PC-3 (cell line): Measurements from ENCODE around the gene DIS3L2. TPM values are rescaled to one million over a fixed set of nuclear protein-coding genes. Genes with fewer than 3 reads are reported as not detected.
A peak's percentile ranks its signal among the peaks of the same experiment; 100 is the strongest.

Experiments
- ATAC-seq: fragments of 200-7000 bp; cut with Tn5 transposase; 2 replicates; pipeline ENCODE4 v1.9.1; 2020; ENCODE audit warnings: mild to moderate bottlenecking, moderate library complexity
- BruUV-seq: library from RNA; stranded (reverse); fragments of 400-500 nt; replicated peaks from 2 replicates; lab custom pipeline; 2021; lab: Mats Ljungman, UMichigan
- CTCF ChIA-PET: fragments of 300-600 bp; sonication (Branson Sonifier 250); formaldehyde crosslinking; loops from one replicate; lab custom pipeline; 2022; ENCODE audit warnings: antibody characterized with exemption; lab: Charles Lee
- POLR2A ChIA-PET: fragments of 300-600 bp; sonication (Branson Sonifier 250); formaldehyde crosslinking; loops from one replicate; lab custom pipeline; 2022; ENCODE audit warnings: antibody characterized with exemption; ENCODE audit not compliant: unreplicated experiment; lab: Charles Lee
- DNase-seq: peaks from one replicate; pipeline ENCODE4 v3.0.0-alpha.2; 2015
- H2AFZ ChIP-seq: fragments of 300-600 bp; sonication (generic); 2 replicates; pipeline ENCODE4 v1.6.0; 2016; ENCODE audit warnings: antibody characterized with exemption, low read length
- H3F3A ChIP-seq: fragments of 300-600 bp; sonication (generic); one replicate; pipeline ENCODE4 v1.6.0; 2017; ENCODE audit warnings: antibody characterized with exemption, low read length, control low read depth, mild to moderate bottlenecking; ENCODE audit not compliant: unreplicated experiment
- H3K27ac ChIP-seq: fragments of 300-600 bp; sonication (generic); 2 replicates; pipeline ENCODE4 v1.5.1; 2016; ENCODE audit warnings: mild to moderate bottlenecking, low read length
- H3K27me3 ChIP-seq: fragments of 300-600 bp; sonication (generic); 2 replicates; pipeline ENCODE4 v1.6.1; 2016; ENCODE audit warnings: low read length, mixed read lengths
- H3K36me3 ChIP-seq: fragments of 300-600 bp; sonication (generic); 2 replicates; pipeline ENCODE4 v1.6.1; 2016; ENCODE audit warnings: low read depth, mixed run types, low read length, mixed read lengths
- H3K4me1 ChIP-seq: fragments of 300-600 bp; sonication (generic); 2 replicates; pipeline ENCODE4 v1.5.1; 2016; ENCODE audit warnings: low read length; ENCODE audit not compliant: insufficient read depth
- H3K4me2 ChIP-seq: fragments of 300-600 bp; sonication (generic); 2 replicates; pipeline ENCODE4 v1.6.0; 2016; ENCODE audit warnings: low read length
- H3K4me3 ChIP-seq: fragments of 300-600 bp; sonication (generic); 2 replicates; pipeline ENCODE4 v1.5.1; 2016; ENCODE audit warnings: mild to moderate bottlenecking, low read length, mixed read lengths
- H3K79me2 ChIP-seq: fragments of 300-600 bp; sonication (generic); 2 replicates; pipeline ENCODE4 v1.6.1; 2017; ENCODE audit warnings: low read length, mixed read lengths
- H3K9ac ChIP-seq: fragments of 300-600 bp; sonication (generic); 2 replicates; pipeline ENCODE4 v1.6.0; 2016; ENCODE audit warnings: mild to moderate bottlenecking, low read length
- H3K9me2 ChIP-seq: fragments of 300-600 bp; sonication (generic); replicated peaks from 2 replicates; pipeline ENCODE4 v1.6.1; 2016; ENCODE audit warnings: mixed run types, low read length, mixed read lengths
- H3K9me3 ChIP-seq: fragments of 300-600 bp; sonication (generic); 2 replicates; pipeline ENCODE4 v1.6.1; 2016; ENCODE audit warnings: low read length, mixed read lengths
- H4K20me1 ChIP-seq: fragments of 300-600 bp; sonication (generic); 2 replicates; pipeline ENCODE4 v1.6.1; 2016; ENCODE audit warnings: low read length, mixed read lengths
- EZH2 ChIP-seq: fragments of 300-600 bp; sonication (generic); IDR thresholded peaks from one replicate; pipeline ENCODE4 v1.6.1; 2017; ENCODE audit warnings: antibody characterized with exemption, mild to moderate bottlenecking, low read length; ENCODE audit not compliant: unreplicated experiment
- EZH2phosphoT487 ChIP-seq: fragments of 300-600 bp; sonication (generic); IDR thresholded peaks from 2 replicates; pipeline ENCODE4 v1.6.1; 2018; ENCODE audit warnings: mild to moderate bottlenecking, antibody characterized with exemption, low read length, borderline replicate concordance
- intact Hi-C: fragments of 100-400 bp; cut with micrococcal nuclease; formaldehyde crosslinking; loops from 2 replicates; pipeline ENCODE4 v1.9.0; 2023
- total RNA-seq: library from RNA; depleted of rRNA; stranded (reverse); fragments of >200 nt; gene quantifications from 2 replicates; pipeline ENCODE4 v1.2.3, GENCODE V29; 2014
- TF ChIP-seq, protein P1 (sequence below): fragments of 300-600 bp; sonication (generic); conservative IDR thresholded peaks from 2 replicates; pipeline ENCODE4 v1.5.1; 2017; ENCODE audit warnings: antibody characterized with exemption, low read depth, mild to moderate bottlenecking, low read length

The DIS3L2 gene
- total RNA-seq, 1 experiment from 2014 or later: 22.8 TPM

DNA sequence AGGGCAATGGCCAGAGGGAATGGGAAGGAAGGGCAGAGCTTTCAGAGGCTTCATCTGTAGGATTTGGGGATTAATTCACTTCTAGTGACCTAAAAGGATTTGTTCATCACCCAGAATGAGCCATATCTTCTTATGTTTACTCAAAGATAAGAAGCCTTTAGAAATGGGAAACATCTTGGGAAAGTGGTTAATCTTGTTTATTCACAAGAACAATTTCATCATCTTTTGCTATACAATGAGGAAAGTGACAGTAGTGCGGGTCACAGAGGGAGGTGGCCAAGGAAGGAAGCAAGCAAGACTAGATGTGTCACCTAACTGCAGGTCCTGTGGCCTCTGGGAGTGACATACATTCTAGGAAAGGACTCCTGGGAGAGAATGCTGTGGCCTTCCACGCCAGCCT, 276.6 kb downstream of the DIS3L2 start:
- H3K27ac ChIP-seq: peak overlapping the region; percentile 79
- no peaks in the 10 kb centered on the region for H3K27me3 ChIP-seq
- TF ChIP-seq EZH2 (no peak), EZH2phosphoT487 (no peak)
- TF ChIP-seq, protein P1, sequence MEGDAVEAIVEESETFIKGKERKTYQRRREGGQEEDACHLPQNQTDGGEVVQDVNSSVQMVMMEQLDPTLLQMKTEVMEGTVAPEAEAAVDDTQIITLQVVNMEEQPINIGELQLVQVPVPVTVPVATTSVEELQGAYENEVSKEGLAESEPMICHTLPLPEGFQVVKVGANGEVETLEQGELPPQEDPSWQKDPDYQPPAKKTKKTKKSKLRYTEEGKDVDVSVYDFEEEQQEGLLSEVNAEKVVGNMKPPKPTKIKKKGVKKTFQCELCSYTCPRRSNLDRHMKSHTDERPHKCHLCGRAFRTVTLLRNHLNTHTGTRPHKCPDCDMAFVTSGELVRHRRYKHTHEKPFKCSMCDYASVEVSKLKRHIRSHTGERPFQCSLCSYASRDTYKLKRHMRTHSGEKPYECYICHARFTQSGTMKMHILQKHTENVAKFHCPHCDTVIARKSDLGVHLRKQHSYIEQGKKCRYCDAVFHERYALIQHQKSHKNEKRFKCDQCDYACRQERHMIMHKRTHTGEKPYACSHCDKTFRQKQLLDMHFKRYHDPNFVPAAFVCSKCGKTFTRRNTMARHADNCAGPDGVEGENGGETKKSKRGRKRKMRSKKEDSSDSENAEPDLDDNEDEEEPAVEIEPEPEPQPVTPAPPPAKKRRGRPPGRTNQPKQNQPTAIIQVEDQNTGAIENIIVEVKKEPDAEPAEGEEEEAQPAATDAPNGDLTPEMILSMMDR: no peak
- H3K4me2 ChIP-seq: peak overlapping the region; percentile 43
- ChIA-PET CTCF (no interaction called here), POLR2A (no interaction called here)
- no peak overlapping the region for H3K4me3 ChIP-seq
- DNase-seq (peak; percentile 74), ATAC-seq (peak; percentile 16; the same call in 1 of the 2 replicates)
- H3K9ac ChIP-seq: no peak overlapping the region
- intact Hi-C loops: loop anchor here (5.0 kb wide), 1 partner anchor 64 kb away; no protein-coding TSS in a partner anchor
- no peaks in the 10 kb centered on the region for H3K79me2 ChIP-seq
- H4K20me1 ChIP-seq: no peaks in the 10 kb centered on the region; the same call in 1 of the 2 replicates
- H3K9me2 ChIP-seq: no peaks in the 10 kb centered on the region
- peaks cover 9% of the 10 kb centered on the region; the same call in 1 of the 2 replicates for H3K36me3 ChIP-seq
- no peak overlapping the region for H2AFZ ChIP-seq
- no peaks in the 10 kb centered on the region for H3K9me3 ChIP-seq
- H3F3A ChIP-seq: no peaks in the 10 kb centered on the region
- H3K4me1 ChIP-seq: peaks cover 50% of the 10 kb centered on the region
- BruUV-seq: no TSS peak

DNA sequence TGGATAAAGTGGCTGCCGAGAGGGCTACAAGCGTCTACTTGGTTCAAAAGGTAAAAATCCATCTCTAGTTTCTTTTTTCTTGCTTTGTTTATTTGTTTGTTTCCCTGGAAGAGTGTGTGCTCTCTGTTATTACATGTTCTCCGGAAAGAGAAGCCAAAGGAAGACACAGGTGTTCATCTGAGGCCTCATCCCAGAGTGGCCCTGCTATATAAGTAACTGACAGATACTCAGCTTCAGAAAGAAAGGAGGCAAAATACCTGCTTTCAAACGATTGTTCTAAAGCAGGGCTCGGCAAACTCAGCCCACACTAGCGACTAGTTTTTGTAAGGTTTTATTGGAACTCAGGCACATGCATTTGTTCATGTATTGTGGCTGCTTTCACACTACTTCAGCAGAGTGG, 277.1 kb downstream of the DIS3L2 start:
- Histone ChIP-seq H3K9me3 (no peaks in the 10 kb centered on the region), H3K27me3 (no peaks in the 10 kb centered on the region), H3F3A (no peaks in the 10 kb centered on the region), H3K4me1 (peaks cover 50% of the 10 kb centered on the region), H3K4me3 (no peak overlapping the region), H4K20me1 (no peaks in the 10 kb centered on the region; the same call in 1 of the 2 replicates), H3K36me3 (peaks cover 9% of the 10 kb centered on the region; the same call in 1 of the 2 replicates), H3K27ac (peak overlapping the region; percentile 47), H3K9me2 (no peaks in the 10 kb centered on the region), H3K4me2 (peak overlapping the region; percentile 2; the same call in 1 of the 2 replicates), H3K9ac (no peak overlapping the region), H2AFZ (no peak overlapping the region), H3K79me2 (no peaks in the 10 kb centered on the region)
- TF ChIP-seq EZH2 (no peak), EZH2phosphoT487 (no peak)
- TF ChIP-seq, protein P1: no peak
- ATAC-seq (no peak), DNase-seq (no peak)
- CTCF ChIA-PET: no interaction called here
- POLR2A ChIA-PET: no interaction called here
- intact Hi-C loops: loop anchor here (5.0 kb wide), 1 partner anchor 64 kb away; no protein-coding TSS in a partner anchor
- no TSS peak for BruUV-seq

DNA sequence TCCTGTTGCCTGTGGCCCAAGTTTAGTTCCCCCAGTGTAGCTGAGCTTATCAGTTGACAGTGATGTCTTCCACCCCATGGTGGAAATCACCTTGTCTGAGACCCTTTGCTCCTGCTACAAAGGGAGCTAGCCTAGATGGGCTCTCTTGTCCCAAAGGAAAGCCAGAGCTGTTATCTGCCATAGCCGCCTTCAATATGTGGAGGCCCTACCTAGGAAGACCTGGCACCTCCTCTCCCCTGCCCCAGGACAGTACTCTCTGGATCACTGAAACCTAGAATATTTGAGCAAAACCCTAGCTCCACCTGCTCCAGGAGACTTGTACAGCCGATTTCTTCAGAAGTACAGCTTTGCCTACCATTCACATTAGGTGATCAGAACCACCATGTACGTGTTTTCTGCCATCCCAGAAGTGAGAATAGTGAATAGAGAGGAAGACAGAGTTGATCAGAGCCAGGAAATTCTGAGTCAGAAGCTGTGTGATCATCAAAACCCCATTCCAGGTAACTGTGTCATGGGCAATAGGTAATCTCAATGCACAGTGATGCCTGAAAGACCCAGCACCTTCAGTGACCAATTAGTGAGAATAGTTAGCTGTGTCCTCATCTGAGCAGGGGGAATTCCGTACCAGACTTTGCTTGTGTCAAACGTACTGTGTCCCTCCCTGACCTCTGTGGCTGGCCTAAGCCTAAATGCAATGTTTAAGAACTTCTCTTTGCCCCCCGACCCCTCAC, 278.6 kb downstream of the DIS3L2 start:
- ATAC-seq: peak; percentile 37; the same call in 1 of the 2 replicates
- peak overlapping the region; percentile 45 for H3K27ac ChIP-seq
- H3K36me3 ChIP-seq: peaks cover 9% of the 10 kb centered on the region; the same call in 1 of the 2 replicates
- no peaks in the 10 kb centered on the region for H3F3A ChIP-seq
- no peaks in the 10 kb centered on the region for H3K9me3 ChIP-seq
- H3K9me2 ChIP-seq: no peaks in the 10 kb centered on the region
- no peaks in the 10 kb centered on the region for H3K79me2 ChIP-seq
- no peak overlapping the region for H3K9ac ChIP-seq
- DNase-seq: peak; percentile 73
- no peak overlapping the region for H3K4me3 ChIP-seq
- CTCF ChIA-PET: no interaction called here
- TF ChIP-seq EZH2 (no peak), EZH2phosphoT487 (no peak)
- TF ChIP-seq, protein P1: no peak
- intact Hi-C loops: loop anchor here (5.0 kb wide), 1 partner anchor 62 kb away; no protein-coding TSS in a partner anchor
- 0 out of 2 replicates have a peak overlapping the region, but pooled peaks have one; percentile 30 for H3K4me2 ChIP-seq
- H3K27me3 ChIP-seq: no peaks in the 10 kb centered on the region
- H2AFZ ChIP-seq: no peak overlapping the region
- no TSS peak for BruUV-seq
- POLR2A ChIA-PET: no interaction called here
- H3K4me1 ChIP-seq: peaks cover 44% of the 10 kb centered on the region
- H4K20me1 ChIP-seq: no peaks in the 10 kb centered on the region; the same call in 1 of the 2 replicates
